HG03280 (cell line): Measurements from ENCODE around the gene UQCR10.

ENCODE experiments used
- ATAC-seq: cut with Tn5 transposase; IDR thresholded peaks from one replicate; pipeline ENCODE4 v1.9.1; 2021; ENCODE audit warnings: mild to moderate bottlenecking, moderate library complexity; ENCODE audit not compliant: unreplicated experiment

Gene UQCR10

GRCh38 chr22:29767171-29768051 lies at the start of gene UQCR10:
Gene UQCR10 (plus strand): TSS chr22:29767369. CDS start chr22:29767399, 30 bp downstream.
- ATAC-seq: peak; percentile 62

- ATAC-seq: no peak
Observed at GRCh38 chr22:29717789-29718188, 49.4 kb upstream of the UQCR10 start.

- ATAC-seq: no peak
Observed at GRCh38 chr22:29718949-29719898, 47.9 kb upstream of the UQCR10 start.

GRCh38 chr22:29719899-29720645 lies 47.1 kb upstream of the UQCR10 start, which contains the start of gene CABP7:
Gene CABP7 (plus strand): TSS chr22:29720003. CDS start chr22:29720425, 422 bp downstream.
- ATAC-seq: no peak

- no peak for ATAC-seq
Observed at GRCh38 chr22:29720811-29721323, 46.3 kb upstream of the UQCR10 start.

- no peak for ATAC-seq
Observed at GRCh38 chr22:29722151-29722550, 45.0 kb upstream of the UQCR10 start.

- ATAC-seq: no peak
Observed at GRCh38 chr22:29722587-29722986, 44.6 kb upstream of the UQCR10 start.

- no peak for ATAC-seq
Observed at GRCh38 chr22:29723766-29724165, 43.4 kb upstream of the UQCR10 start.

GRCh38 chr22:29724843-29725242 lies 42.3 kb upstream of the UQCR10 start:
- no peak for ATAC-seq

- no peak for ATAC-seq
Observed at GRCh38 chr22:29726106-29726505, 41.1 kb upstream of the UQCR10 start.

GRCh38 chr22:29726512-29727130 lies 40.5 kb upstream of the UQCR10 start:
- no peak for ATAC-seq

GRCh38 chr22:29727131-29727523 lies 40.0 kb upstream of the UQCR10 start:
- ATAC-seq: no peak

GRCh38 chr22:29729161-29729560 lies 38.0 kb upstream of the UQCR10 start:
- no peak for ATAC-seq

GRCh38 chr22:29731058-29731850 lies 35.9 kb upstream of the UQCR10 start:
- ATAC-seq: no peak

GRCh38 chr22:29732883-29733282 lies 34.3 kb upstream of the UQCR10 start:
- ATAC-seq: no peak

GRCh38 chr22:29733362-29734201 lies 33.6 kb upstream of the UQCR10 start:
- no peak for ATAC-seq

- ATAC-seq: no peak
Observed at GRCh38 chr22:29734406-29734805, 32.8 kb upstream of the UQCR10 start.

- no peak for ATAC-seq
Observed at GRCh38 chr22:29734838-29735237, 32.3 kb upstream of the UQCR10 start.
